K562 (cell line): Measurements from ENCODE around the gene CCT5. TPM values are rescaled to one million over a fixed set of nuclear protein-coding genes. Genes with fewer than 3 reads are reported as not detected.

Source experiments
- AFF4 ChIP-seq: sonication (generic); formaldehyde crosslinking; IDR thresholded peaks from 2 replicates; pipeline ENCODE4 v1.8.0; 2023; ENCODE audit warnings: mild to moderate bottlenecking, missing genetic modification reagents
- BHLHE40 ChIP-seq: IDR thresholded peaks from 2 replicates; pipeline ENCODE4 v1.6.1; 2011; ENCODE audit warnings: low read length, improper control_type of control experiment
- BRF2 ChIP-seq: IDR thresholded peaks from 3 replicates; pipeline ENCODE4 v1.6.1; 2011; ENCODE audit warnings: borderline replicate concordance, mild to moderate bottlenecking; ENCODE audit not compliant: insufficient read length, insufficient read depth
- DLX4 ChIP-seq: fragments of 250-450 bp; sonication (Bioruptor Pico); IDR thresholded peaks from 2 replicates; pipeline ENCODE4 v1.6.1; 2021; ENCODE audit warnings: mild to moderate bottlenecking
- GABPB1 ChIP-seq: sonication (generic); formaldehyde crosslinking; IDR thresholded peaks from 2 replicates; pipeline ENCODE4 v1.8.0; 2022; ENCODE audit warnings: mild to moderate bottlenecking, missing genetic modification reagents
- ILF3 ChIP-seq: fragments of 450-650 bp; IDR thresholded peaks from 2 replicates; pipeline ENCODE4 v1.6.1; 2018; ENCODE audit warnings: antibody characterized with exemption, mild to moderate bottlenecking, moderate library complexity, borderline replicate concordance
- KLF13 ChIP-seq: fragments of 450-650 bp; IDR thresholded peaks from 2 replicates; pipeline ENCODE4 v1.6.1; 2016; ENCODE audit warnings: missing genetic modification characterization, low read depth, mild to moderate bottlenecking, missing compliant biosample characterization, moderate library complexity, borderline replicate concordance
- NFIC ChIP-seq: fragments of 450-650 bp; IDR thresholded peaks from 2 replicates; pipeline ENCODE4 v1.6.1; 2017; ENCODE audit warnings: mild to moderate bottlenecking, inconsistent platforms
- NR4A1 ChIP-seq, 2 experiments: fragments of 250-450 bp in 1 of 2; fragments of 450-650 bp in 1 of 2; sonication (Bioruptor Pico) in 1 of 2; IDR thresholded peaks; 2 replicates each; pipeline versions ENCODE4 v1.4.0 to v1.6.1; 2016 to 2020; ENCODE audit warnings: mild to moderate bottlenecking in 2 of 2, missing compliant biosample characterization in 1 of 2, missing genetic modification characterization in 1 of 2, moderate library complexity in 1 of 2
- PHF8 ChIP-seq: fragments of 200-600 bp; sonication (generic); IDR thresholded peaks from 2 replicates; pipeline ENCODE4 v1.6.1; 2012; ENCODE audit warnings: mixed run types, mild to moderate bottlenecking, inconsistent platforms, low read length, moderate library complexity, borderline replicate concordance
- POLR2AphosphoS5 ChIP-seq: IDR thresholded peaks from 2 replicates; pipeline ENCODE4 v1.6.1; 2011; ENCODE audit warnings: mild to moderate bottlenecking, low read depth, low read length, moderate library complexity; ENCODE audit not compliant: control insufficient read depth, insufficient read depth
- SAFB2 ChIP-seq: fragments of 200-400 bp; formaldehyde crosslinking; IDR thresholded peaks from 2 replicates; pipeline ENCODE4 v1.6.1; 2018; ENCODE audit warnings: borderline replicate concordance, low read length, low read depth, moderate library complexity; ENCODE audit not compliant: severe bottlenecking
- SIRT6 ChIP-seq: IDR thresholded peaks from one replicate; pipeline ENCODE4 v1.6.1; 2012; ENCODE audit warnings: low read depth, mild to moderate bottlenecking, control low read depth, inconsistent platforms, low read length, moderate library complexity
- SIX5 ChIP-seq, 2 experiments: IDR thresholded peaks; 2 replicates each; pipeline ENCODE4 v1.6.1; 2011; ENCODE audit warnings: low read length in 2 of 2, borderline replicate concordance in 1 of 2, low read depth in 1 of 2, mild to moderate bottlenecking in 1 of 2, moderate library complexity in 1 of 2; ENCODE audit not compliant: insufficient read depth in 1 of 2
- TFAM ChIP-seq: fragments of 250-450 bp; sonication (Bioruptor Pico); conservative IDR thresholded peaks from 2 replicates; pipeline ENCODE4 v1.5.0; 2021; ENCODE audit warnings: mild to moderate bottlenecking, moderate library complexity
- WHSC1 ChIP-seq: IDR thresholded peaks from one replicate; pipeline ENCODE4 v1.6.1; 2012; ENCODE audit warnings: low read length, control low read depth, inconsistent platforms
- ZNF347 ChIP-seq: fragments of 450-650 bp; formaldehyde crosslinking; IDR thresholded peaks from 2 replicates; pipeline ENCODE4 v1.4.0; 2020; ENCODE audit warnings: low read depth, mild to moderate bottlenecking, moderate library complexity
- ZNF512 ChIP-seq: IDR thresholded peaks from 2 replicates; pipeline ENCODE4 v1.6.1; 2016; ENCODE audit warnings: missing genetic modification characterization, missing compliant biosample characterization
- ZNF699 ChIP-seq: fragments of 250-450 bp; sonication (Bioruptor Pico); IDR thresholded peaks from 2 replicates; pipeline ENCODE4 v1.8.0; 2021; ENCODE audit warnings: mild to moderate bottlenecking, moderate library complexity; ENCODE audit not compliant: insufficient replicate concordance
- polyA plus RNA-seq, 8 experiments: library from polyadenylated mRNA; depleted of rRNA in 4 of 8; stranded (reverse) in 5 of 8; unstranded in 3 of 8; fragments of >200 nt; fragmentation: Nextera tagmentation in 2 of 8; fragmentation: Illumina TruSeq in 1 of 8; extraction: Ambion mirVana in 2 of 8; extraction: Trizol in 1 of 8; gene quantifications; 2 replicates each; pipeline versions ENCODE4 v1.2.1 to v1.2.3, GENCODE V29; 2011 to 2014; ENCODE audit warnings: inconsistent platforms in 1 of 8, missing spikeins in 1 of 8
- total RNA-seq, 7 experiments: library from RNA; depleted of rRNA in 6 of 7; stranded (reverse); fragments of >200 nt in 6 of 7; fragmentation: Illumina TruSeq in 2 of 7; extraction: Trizol in 2 of 7; gene quantifications; 2 replicates each; pipeline versions ENCODE4 v1.2.1 to v1.2.3, GENCODE V29; 2011 to 2021; ENCODE audit warnings: low replicate concordance in 1 of 7

Gene CCT5
- total and polyA plus RNA-seq, 9 of the 15 experiments (the other 6 are each of a cell fraction or from before 2014, with no cell fraction given), result 782 to 1,606 (median 1,153) TPM

DNA sequence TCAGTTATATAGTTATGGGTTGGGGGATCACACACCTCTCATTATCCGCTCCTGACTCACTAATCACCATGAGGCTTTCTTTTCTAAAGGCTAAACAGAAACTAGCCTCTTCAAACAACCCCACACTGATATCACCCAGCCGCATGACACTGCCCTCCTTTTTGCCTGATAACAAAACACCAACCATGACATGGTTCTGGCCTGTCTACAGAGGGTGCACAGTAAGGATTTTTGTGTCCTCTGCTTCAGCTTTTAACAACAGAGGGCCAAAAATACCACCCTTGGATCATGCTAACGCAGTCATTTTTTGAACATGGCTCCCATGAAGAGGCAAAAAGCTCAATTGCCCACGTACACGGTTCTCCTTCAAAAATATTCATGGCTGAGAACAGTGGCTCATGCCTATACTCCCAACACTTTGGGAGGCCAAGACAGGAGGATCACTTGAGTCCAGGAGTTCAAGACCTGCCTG lies 53.7 kb downstream of the CCT5 start (continued):
- 0 out of 2 replicates have a peak, but pooled peaks have one; percentile 48 for TF ChIP-seq AFF4 (CRISPR knock-in tag)
- no peak for TF ChIP-seq ZNF512
- no peak for TF ChIP-seq SAFB2
- no peak for TF ChIP-seq ZNF699 (CRISPR knock-in tag)
- peak; percentile 72; the same call in 1 of the 2 replicates for TF ChIP-seq KLF13 (tag)
- TF ChIP-seq SIRT6, result no peak
- no peak for TF ChIP-seq NFIC
- no peak for TF ChIP-seq BRF2
- TF ChIP-seq BHLHE40, result peak; percentile 49; the same call in 1 of the 2 replicates
- no peak for TF ChIP-seq ILF3
- no peak for TF ChIP-seq DLX4 (CRISPR knock-in tag)
- peak; percentile 60; the same call in 1 of the 2 replicates for TF ChIP-seq POLR2AphosphoS5
- TF ChIP-seq TFAM, result no peak
- TF ChIP-seq SIX5 (IDR thresholded peaks at IDR 0.05; ENCODE audit: borderline replicate concordance in 1 of 2, insufficient read depth in 1 of 2, low read depth in 1 of 2, low read length in 2 of 2), result no peak
- TF ChIP-seq WHSC1, result no peak
- TF ChIP-seq PHF8, result no peak
- 0 out of 2 replicates have a peak, but pooled peaks have one; percentile 22 for TF ChIP-seq ZNF347 (CRISPR knock-in tag)
- TF ChIP-seq GABPB1, result peak; percentile 44; the same call in 1 of the 2 replicates
- peak; percentile 96 for TF ChIP-seq NR4A1 (CRISPR knock-in tag; IDR thresholded peaks at IDR 0.05)
- TF ChIP-seq NR4A1 (tag; IDR thresholded peaks at IDR 0.05), result peak; percentile 94
